Vagina (tissue), 2 donors: ENCODE results near the gene BSCL2.

ENCODE experiments used
- POLR2A ChIP-seq, 2 donors: fragments of 450-650 bp; IDR thresholded peaks; one replicate each; pipeline ENCODE4 v1.6.1; 2017; ENCODE audit warnings: antibody characterized with exemption in 2 of 2, mild to moderate bottlenecking in 2 of 2, moderate library complexity in 2 of 2
- TF ChIP-seq, protein P1 (sequence below), 3 experiments: fragments of 450-650 bp in 2 of 3; fragments of 200-600 bp in 1 of 3; sonication (generic) in 1 of 3; IDR thresholded peaks; one replicate each; pipeline ENCODE4 v1.5.1; 2017 to 2019; ENCODE audit warnings: antibody characterized with exemption in 3 of 3, mild to moderate bottlenecking in 2 of 3, moderate library complexity in 2 of 3

GRCh38 chr11:62752177-62752785 lies 45.1 kb upstream of the BSCL2 start:
- TF ChIP-seq, protein P1, sequence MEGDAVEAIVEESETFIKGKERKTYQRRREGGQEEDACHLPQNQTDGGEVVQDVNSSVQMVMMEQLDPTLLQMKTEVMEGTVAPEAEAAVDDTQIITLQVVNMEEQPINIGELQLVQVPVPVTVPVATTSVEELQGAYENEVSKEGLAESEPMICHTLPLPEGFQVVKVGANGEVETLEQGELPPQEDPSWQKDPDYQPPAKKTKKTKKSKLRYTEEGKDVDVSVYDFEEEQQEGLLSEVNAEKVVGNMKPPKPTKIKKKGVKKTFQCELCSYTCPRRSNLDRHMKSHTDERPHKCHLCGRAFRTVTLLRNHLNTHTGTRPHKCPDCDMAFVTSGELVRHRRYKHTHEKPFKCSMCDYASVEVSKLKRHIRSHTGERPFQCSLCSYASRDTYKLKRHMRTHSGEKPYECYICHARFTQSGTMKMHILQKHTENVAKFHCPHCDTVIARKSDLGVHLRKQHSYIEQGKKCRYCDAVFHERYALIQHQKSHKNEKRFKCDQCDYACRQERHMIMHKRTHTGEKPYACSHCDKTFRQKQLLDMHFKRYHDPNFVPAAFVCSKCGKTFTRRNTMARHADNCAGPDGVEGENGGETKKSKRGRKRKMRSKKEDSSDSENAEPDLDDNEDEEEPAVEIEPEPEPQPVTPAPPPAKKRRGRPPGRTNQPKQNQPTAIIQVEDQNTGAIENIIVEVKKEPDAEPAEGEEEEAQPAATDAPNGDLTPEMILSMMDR (IDR thresholded peaks at IDR 0.05) = no peak
- TF ChIP-seq POLR2A (IDR thresholded peaks at IDR 0.05) = no peak
